GM10847 (cell line): ENCODE data around the gene NMRAL1.

ENCODE experiments used
- POLR2A ChIP-seq: IDR thresholded peaks from 2 replicates; pipeline ENCODE4 v1.6.1; 2011; ENCODE audit not compliant: insufficient read length; ENCODE audit errors: extremely low read depth

NMRAL1 gene

DNA sequence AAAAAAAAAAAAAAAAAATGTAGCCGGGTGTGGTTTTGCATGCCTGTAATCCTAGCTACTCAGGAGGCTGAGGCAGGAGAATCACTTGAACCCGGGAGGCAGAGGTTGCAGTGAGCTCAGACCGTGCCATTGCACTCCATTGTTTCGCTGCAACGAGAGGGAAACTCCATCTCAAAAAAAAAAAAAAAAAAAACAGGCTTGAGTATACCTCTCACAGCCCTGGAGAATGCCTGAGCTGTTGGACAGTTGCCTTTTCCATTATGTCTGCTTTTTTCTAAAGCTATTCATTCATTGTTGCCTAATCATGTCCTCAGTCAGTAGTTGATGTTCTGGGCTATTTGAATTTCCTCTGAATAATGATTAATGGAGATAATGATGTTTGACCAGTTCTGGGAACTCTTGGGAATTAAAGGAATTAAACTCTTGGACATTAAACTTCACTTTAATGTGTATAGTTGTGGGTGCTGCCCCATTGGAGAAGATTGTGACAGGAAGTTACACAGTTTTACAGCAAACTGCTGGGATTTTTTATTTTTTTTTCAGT lies 13.6 kb upstream of the NMRAL1 start:
- no peak for TF ChIP-seq POLR2A

DNA sequence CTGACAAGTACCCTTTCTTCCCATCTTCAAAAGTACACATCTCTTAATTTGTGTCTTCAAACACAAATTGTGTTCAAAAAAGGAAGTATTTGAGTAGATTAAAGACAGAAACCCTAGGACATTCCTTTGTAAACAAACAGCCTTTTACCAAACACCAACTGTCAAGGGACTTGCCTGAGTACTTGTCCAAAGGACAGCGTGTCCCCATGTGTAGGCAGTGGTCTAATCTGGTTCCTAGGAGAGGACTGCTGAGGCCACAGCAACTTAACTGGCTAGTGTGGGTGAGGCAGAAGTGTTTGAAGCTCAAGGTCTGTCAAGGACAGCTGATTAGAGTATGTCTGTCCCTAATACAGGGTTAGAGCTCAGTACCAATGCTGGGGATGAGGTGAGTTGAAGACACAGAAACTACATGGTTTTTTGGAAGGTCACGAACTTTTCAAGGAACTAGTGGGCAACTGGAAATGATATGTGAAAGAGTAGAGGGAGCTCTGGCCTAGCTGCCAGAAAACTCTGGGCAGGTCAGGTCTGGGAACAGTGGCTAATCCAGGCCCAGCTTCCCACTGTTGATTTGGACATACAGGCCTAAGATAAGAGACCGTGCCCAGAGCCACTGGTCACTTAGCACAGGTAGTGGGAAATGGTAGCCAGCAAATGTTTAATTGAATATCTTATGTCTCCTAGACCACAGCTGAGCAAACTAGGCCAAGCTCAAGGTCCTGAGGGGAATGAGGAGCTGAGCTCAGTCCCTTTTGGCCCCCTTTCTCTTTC lies 11.9 kb upstream of the NMRAL1 start:
- TF ChIP-seq POLR2A = no peak

DNA sequence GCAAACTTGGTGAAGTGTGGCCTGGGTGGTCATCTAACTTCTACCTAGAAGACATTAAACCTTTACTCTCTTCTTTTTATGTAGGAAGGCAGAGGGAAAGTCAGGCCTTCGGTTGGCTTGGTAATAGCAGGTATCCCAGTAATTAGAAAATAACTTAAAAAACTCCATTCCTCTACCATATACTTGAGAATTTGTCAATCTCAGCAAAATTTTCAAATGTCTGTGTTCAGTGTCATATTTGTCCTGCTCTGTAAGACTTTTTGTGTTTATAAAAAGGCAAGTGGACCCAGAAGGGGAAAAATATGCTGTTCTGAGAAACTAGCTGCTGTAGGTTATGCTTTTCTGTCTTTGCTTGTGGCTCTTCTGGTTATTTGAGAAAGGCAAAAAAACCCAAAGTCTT lies 7.5 kb upstream of the NMRAL1 start:
- TF ChIP-seq POLR2A = no peak

DNA sequence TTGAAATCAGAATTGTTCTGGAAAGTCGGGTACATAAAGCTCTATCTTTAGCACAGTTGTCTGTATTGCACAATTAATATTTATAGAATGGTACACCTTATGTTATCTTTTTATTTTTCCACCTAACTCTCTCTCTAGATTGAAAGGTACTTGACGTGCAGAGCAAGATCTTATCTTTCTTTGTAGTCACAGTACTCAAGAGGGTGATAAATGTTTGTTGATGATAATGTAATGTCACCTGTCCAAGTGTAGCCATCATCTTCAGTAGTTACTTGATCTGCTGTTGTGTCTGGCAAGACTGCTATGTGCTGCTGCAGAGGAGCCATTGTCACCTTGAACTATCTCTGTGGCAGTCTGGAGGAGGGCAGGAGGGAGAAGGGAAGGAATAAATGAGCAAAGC lies 7.1 kb upstream of the NMRAL1 start:
- no peak for TF ChIP-seq POLR2A

DNA sequence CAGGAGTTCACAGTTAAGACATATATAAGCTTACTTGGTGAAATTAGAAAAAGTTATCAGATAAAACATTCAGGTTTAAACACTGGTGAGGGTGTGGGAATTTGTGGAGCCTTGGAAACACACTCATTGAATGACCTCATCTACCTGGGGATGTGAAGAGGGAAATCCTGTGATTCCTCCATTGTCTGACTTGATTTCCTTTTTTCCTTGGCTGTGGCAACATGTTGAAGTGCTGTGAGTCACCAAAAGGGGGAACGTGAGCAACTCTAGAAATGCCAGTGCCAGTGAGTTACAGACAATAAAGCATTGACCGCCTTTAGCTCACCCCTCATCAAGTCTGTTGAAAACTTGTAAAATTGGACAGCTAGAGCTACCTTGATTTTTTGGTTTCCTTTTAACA lies 3.5 kb upstream of the NMRAL1 start:
- no peak for TF ChIP-seq POLR2A

DNA sequence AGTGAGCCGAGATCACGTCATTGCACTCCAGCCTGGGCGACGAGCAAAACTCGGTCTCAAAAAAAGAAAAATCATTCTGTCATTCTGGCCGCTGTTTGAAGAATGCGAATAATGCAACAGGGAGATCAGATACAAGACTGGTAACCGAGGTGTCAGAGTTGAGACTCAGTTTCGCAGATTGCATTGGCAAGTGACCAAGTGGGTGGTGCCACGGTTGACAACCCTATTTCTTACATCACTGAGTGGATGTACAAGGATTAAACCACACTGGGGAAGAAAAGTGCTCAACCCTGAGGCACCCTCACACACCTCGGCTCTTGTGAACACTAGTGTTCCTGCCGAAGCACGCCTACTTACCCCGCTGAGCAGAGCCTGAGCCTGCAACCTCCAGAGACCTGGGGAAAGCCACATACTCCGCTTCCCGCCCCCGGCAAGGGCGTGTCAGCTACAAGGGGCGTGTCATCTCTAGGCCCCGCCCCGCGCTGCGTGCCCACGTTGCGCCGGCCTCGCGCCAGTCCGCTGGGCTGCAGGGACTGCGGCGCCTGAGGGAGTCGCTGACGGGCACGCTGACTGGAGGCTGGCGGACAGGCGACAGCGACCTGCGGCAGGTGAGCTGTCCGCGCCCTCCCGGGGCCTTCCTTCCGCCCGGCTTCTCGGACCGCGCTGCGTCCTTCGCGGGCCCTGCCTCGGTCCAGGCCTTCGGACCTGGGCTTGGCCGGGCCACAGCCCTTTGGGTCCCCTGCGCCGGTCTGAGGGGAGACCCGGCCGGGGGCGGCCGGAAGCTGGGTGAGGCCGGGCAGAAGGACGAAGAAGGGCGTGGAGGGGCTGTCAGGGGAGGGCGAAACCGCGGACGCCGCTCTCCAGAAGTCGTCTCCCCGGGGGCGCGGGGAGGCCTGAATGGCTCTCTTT lies 1.7 kb upstream of the NMRAL1 start, which contains the start of gene HMOX2:
HMOX2 (plus strand) TSS at position 519 of the 909 bp plus-strand sequence. CDS start 29,127 bp downstream, outside the sequence.
- peak; percentile 95 for TF ChIP-seq POLR2A

DNA sequence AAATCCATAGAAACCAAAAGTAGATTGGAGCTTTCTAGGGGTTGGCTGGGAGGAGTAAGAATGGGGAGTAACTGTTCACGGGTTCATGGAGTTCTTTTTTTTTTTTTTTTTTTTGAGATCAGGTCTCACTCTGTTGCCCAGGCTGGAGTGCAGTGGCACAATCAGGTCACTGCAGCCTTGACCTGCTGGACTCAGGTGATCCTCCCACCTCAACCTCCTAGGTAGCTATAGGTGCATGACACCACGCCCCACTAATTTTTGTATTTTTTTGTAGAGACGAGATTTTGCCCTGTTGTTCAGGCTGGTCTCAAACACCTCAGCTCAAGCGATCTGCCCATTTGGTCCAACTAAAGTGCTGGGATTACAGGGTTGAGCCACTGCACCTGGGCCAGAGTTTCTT lies 1.5 kb downstream of the NMRAL1 start:
- no peak for TF ChIP-seq POLR2A

DNA sequence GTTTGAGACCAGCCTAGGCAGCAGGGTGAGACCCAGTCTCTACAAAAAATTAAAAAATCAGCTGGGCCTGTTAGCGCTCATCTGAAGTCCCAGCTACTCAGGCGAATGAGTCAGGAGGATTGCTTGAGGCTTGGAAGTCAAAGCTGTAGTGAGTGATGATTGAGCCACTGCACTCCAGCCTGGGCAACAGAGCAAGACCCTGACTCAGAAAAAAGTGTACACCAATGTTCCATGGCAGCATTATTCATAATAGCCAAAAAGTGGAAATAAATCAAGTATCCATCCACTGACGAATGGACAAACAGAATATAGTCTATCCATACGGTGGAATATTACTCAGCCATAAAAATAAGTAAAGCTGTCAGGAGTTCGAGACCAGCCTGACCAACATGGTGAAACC lies 2.6 kb downstream of the NMRAL1 start:
- no peak for TF ChIP-seq POLR2A

DNA sequence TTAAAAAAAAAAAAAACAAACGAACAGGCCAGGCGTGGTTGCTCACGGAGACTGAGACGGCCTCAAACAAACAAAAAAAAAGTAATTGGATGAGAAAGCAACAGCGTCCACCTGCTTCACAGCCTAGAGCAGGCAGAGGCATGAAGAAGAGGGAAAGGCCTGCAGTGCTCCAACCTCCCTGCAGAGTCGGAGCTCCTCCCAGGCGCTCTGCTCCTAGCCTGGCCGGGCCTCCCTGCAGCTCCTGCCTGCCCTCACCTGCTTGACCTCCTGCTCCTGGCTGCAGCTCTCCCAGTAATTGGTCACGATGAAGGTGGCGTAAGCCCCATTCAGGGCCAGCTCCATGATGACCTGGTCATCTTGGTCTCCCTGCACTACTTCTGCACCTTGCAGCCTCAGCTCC lies 5.5 kb downstream of the NMRAL1 start:
- no peak for TF ChIP-seq POLR2A

DNA sequence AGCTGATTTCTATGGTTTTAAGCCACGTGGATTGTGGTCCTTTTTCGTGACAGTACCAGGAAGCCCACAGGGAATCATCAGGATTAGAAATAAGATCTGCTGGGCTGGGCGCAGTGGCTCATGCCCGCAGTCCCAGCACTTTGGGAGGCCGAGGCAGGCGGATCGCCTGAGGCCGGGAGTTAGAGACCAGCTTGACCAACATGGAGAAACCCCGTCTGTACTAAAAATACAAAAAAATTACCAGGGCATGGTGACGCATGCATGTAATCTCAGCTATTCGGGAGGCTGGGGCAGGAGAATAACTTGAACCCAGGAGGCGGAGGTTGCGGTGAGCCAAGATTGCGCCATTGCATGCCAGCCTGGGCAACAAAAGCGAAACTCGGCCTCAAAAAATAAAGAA lies 6.5 kb downstream of the NMRAL1 start:
- no peak for TF ChIP-seq POLR2A

DNA sequence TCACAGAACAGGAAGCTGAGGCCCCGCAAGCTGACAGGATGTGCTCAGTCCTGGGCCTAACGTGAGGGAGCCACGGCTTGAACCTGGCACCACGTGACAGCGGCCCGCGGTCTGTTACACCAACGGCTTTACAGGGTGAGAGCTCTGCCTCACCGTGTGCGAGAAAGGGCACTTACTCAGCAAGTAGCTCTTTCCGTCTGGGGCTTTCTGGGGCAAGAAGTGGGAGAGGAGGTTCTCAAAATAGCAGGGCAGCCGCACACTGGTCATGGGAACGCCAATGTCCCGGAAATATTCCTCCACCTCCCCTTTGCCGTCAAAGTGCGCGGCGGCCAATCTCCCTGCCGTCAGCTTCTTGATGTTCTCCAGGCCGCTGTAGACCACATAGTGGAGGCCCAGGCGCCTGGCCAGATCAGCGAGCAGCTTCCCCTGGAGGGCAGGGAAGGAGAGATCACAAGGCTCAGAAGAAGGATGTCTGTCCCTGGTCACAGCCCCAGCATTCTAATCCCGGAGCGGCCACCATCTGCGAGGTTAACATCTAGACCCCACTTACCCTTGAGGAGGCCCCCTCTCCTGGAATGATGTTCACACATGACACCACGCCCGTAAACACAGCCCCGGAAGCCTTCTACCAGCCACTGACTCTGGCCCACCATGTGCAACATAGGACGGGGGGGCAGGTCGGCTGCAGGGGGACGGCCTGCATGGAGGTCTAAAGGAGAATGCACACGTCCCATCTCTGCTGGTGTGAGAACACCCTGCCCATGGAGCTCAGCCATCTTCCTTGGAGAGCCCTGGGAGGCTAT lies 8.2 kb downstream of the NMRAL1 start:
- TF ChIP-seq POLR2A = no peak

DNA sequence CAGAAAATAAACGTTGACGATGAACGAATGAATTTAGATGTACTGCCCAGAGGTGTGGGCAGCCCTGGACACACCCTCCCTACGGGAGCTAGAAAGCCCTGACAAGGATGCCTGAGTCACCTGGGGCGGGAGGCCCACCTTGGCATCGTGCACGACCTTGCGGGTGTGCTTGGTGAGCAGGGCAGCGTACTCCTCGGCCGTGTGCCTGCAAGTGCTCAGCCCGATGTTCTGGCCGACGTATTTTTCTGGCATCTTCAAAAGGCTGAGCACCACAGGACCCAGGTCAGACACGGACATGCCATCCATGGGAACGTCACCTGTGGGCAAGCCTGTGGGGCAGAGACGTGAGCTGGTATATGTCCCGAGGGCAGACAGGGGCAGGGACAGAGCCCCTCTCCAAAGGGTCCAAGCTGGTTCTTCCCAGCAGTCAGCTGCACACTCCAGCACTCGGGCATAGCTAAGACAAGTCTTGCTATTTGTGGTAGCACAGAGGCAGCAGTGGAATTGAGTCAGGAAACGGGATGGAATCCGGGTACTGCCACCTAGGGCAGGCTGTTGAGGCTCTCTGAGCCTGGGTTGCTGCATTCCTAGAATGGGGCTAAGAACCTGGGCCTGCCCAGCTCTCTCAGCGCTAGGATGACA lies 10.8 kb downstream of the NMRAL1 start:
- TF ChIP-seq POLR2A = no peak

DNA sequence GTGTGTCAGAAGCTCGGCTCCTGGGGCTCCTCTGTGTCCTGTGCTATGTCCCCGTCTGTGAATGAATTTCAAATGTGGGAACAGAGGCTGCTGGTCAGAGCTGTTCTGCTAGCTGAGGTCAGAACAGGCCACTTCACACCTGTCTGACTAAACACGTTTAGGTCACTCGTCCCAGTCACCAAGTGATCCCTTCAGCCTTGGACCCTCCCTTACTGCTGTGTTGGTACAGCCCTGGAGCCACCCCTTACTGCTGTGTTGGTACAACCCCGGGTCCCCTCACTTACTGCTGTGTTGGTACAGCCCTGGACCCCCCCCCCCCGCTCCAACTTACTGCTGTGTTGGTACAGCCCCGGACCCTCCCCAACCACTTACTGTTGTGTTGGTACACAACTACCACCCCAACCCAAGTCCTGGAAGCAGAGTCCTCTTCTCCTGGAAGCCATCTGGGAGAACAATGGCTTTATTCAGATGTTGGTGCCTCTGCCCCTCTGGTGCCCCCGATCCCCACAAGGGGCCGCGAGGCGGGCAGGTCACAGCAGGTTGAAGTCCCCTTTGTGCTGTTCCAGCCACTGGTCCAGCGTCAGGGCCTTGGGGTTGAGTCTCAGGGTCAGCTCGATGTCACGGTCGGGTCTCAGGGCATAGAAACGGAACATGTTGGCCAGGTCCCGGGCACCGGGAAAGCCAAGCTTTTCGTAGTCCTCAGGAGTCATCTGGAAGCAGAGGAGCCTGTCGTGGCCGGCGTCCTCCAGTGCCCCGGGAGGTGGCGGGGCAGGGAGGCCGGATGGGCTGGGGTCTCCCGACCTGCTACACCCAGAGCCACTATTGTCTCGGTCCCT lies 13.0 kb downstream of the NMRAL1 start:
- no peak for TF ChIP-seq POLR2A

DNA sequence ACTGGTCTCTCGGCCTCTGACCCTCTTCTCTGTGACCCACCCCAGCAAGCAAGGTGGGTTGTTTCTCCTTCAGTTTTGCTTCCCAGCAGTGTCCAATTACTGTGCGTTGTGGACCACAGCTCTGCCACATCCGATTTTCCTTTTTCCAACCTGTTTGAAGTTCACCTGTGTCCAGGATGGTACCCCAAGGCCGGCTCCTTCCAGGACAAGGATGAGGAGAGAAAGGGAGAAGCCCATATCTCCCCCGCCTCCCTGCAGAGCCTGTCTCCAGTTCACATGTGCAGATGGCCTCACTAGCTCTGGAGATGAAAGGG lies 13.5 kb downstream of the NMRAL1 start:
- no peak for TF ChIP-seq POLR2A

DNA sequence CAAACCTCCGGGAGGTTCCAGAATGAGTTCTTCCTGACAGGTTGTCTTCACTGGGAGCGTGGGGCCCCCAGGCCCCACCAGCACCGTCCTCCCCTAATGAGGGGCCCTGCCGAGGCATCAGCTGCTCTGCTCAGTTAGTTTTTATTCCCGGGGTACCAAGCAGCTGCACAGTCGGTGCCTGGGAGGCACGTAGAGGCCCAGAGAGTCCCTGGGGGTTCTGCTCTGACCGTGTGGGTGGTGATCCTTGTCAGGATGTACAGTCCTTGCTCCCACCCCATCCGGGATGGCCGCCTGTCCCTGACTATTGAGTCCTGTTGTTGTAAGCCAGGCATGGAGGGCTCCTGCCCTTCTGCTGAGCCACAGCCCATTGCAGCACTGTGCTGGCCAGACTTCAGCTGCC lies 18.5 kb downstream of the NMRAL1 start:
- TF ChIP-seq POLR2A = no peak
